HG03571 (cell line): Measurements from ENCODE around the gene ACTRT2.

Experiments used
- ATAC-seq: cut with Tn5 transposase; IDR thresholded peaks from one replicate; pipeline ENCODE4 v1.9.1; 2021; ENCODE audit not compliant: unreplicated experiment

The ACTRT2 gene

GRCh38 chr1:2983319-2983705 is 38.0 kb upstream of the ACTRT2 start:
- ATAC-seq: no peak

- ATAC-seq: no peak
These were observed 37.4 kb upstream of the ACTRT2 start for GRCh38 chr1:2983706-2984398.

- ATAC-seq: no peak
These were observed 36.7 kb upstream of the ACTRT2 start for GRCh38 chr1:2984399-2985061.

- ATAC-seq: no peak
These were observed 36.2 kb upstream of the ACTRT2 start for GRCh38 chr1:2985067-2985561.

- ATAC-seq: no peak
These were observed 35.3 kb upstream of the ACTRT2 start for GRCh38 chr1:2985694-2986548.

DNA sequence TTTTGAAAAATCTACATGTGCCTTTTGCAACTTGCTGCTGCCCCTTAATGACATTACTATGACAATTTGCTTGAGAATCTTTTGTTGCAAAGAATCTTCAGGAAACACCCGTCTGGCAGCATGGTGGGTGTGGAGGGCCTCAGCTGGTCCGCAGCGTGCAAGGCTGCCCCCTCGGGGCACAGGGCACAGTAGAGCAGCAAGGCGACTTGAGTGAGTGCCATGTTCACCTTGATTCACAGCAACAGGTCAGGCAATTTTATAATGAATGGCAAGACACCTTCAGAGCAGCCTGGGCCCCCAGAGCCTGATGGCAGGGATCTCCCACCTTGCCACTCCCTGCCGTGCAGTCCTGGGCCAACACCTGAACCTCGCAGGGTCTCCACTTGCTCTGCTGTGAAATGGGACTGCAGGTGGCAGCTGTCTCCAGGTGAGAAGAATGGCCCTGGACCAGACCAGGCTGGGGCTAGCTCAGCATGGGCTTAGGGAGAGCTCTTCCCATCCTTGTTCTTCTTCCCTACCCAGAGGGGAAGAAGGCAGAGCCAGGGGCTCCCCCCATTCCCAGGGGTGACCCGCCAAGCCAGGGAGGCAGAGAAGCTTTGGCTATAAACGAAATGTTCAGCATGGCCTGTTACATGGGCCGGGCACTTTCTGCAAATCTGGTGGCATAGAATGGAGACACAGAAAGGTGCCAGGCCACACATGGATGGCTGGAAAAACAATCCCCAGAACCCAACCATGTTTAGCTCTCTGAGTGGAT is 34.5 kb upstream of the ACTRT2 start:
- no peak for ATAC-seq

DNA sequence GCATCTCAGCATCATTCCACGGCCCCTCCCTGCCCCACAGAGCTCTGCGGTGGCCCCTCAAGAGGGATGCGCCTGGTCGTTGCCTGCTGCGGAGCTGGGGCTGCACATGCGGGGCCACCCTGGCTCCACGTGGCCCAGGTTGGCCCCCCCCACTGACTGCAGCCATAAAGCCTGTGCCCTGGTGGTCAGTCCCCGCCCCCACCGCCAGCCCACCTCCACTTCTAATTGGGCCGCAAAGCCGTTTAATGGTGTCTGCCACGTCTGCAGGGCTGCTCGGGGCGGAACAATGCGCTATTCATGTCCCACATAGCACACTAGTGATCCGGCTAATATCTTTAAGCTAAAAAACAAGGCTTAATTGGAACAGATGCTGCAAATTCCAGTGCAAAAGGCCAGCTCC is 33.5 kb upstream of the ACTRT2 start:
- ATAC-seq: no peak

- no peak for ATAC-seq
These were observed 33.0 kb upstream of the ACTRT2 start for GRCh38 chr1:2988256-2988655.

GRCh38 chr1:2989185-2989584 is 32.1 kb upstream of the ACTRT2 start:
- no peak for ATAC-seq

DNA sequence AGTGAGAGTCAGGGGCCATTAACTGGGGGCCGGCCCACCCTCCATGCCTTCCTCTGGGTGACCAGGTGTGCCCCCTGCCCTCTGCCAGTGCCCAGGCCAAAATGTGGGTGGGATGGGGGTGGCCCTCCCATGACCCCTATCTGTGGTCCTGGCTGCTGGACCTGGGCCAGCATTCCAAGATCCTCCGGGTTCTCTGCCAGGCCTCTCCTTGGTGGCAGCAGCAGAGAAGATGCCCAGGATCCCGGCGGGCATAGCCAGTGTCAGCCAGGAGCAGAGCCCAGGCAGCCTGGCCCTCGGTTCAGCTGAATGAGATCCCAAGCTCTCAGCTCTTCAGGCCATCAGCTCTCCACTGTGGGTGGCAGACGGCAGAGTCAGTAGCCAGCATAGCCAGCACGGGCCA is 31.3 kb upstream of the ACTRT2 start:
- no peak for ATAC-seq

- no peak for ATAC-seq
These were observed 30.7 kb upstream of the ACTRT2 start for GRCh38 chr1:2990376-2991115.

DNA sequence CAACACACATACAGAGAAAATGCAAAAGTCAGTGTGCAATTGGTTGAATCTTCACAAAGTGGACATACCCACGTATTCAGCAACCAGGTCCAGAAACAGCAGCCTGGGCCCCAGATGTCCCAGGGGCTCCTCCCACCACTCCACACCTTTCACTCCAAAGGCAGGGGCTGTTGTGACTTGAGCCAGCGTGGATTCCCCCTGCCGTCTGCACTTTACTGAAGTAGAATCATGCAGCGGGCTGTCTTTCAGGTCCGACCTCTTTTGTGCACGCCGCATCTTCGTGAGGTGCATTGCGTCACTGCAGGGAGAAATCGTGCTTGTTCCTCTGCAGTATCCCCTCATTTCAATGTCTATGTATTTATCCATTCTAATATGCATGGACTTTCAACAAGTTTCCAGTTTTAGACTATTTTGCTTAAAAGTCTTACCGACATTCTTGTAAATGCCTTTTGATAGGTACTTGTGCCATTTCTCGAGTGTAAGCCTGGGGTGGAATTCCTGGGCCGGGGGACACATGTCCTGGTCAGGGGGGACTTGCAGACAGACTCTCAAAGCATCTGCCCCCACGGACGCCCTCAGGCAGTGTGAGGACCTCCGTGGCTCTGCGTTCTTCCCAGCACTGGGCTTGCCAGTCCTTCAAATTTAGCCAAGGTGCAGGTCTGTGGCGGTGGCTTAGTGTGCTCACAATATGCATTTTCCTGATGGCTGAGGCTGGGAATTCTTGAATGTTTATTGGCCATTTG is 29.3 kb upstream of the ACTRT2 start:
- no peak for ATAC-seq

- no peak for ATAC-seq
These were observed 22.7 kb upstream of the ACTRT2 start for GRCh38 chr1:2998503-2999100.

DNA sequence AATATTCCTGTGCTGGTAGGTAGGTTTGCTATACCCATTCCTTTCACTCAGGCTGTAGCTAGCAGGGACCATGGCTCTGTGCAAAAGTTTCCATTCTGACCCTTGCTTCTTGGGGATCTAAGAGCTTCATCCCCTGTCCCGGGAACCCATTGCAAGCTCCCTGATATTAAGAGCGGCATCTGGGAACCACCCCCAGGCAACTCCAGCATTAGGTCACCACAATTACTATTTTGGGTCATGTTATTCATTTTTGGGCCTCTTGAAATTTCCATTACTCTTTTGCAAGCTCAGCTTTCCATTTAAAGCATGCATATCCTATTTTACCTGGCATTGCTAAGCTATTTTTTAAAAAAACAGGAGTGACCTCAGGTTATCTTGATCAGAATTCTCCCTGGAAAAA is 22.1 kb upstream of the ACTRT2 start:
- no peak for ATAC-seq

DNA sequence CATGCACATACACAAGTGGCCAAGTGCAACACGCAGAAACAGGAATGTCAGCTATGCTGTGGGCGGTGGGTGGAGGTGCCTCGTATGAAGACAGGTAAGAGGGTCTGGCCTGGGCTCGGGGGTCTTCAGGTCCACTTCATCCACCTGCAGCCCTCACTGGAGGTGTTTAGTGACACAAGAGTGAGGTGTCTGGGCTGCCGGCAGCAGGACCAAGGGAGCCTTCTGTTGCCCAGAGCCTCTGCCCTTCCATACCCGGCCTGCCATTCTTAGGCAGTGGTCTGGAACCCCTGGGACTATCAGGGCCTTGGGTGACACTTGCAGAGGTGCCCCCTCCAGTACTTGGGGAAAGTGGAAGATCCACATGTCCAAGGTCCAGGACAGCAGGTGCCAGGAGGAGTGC is 21.7 kb upstream of the ACTRT2 start:
- no peak for ATAC-seq

- ATAC-seq: no peak
These were observed 21.1 kb upstream of the ACTRT2 start for GRCh38 chr1:3000214-3000613.

DNA sequence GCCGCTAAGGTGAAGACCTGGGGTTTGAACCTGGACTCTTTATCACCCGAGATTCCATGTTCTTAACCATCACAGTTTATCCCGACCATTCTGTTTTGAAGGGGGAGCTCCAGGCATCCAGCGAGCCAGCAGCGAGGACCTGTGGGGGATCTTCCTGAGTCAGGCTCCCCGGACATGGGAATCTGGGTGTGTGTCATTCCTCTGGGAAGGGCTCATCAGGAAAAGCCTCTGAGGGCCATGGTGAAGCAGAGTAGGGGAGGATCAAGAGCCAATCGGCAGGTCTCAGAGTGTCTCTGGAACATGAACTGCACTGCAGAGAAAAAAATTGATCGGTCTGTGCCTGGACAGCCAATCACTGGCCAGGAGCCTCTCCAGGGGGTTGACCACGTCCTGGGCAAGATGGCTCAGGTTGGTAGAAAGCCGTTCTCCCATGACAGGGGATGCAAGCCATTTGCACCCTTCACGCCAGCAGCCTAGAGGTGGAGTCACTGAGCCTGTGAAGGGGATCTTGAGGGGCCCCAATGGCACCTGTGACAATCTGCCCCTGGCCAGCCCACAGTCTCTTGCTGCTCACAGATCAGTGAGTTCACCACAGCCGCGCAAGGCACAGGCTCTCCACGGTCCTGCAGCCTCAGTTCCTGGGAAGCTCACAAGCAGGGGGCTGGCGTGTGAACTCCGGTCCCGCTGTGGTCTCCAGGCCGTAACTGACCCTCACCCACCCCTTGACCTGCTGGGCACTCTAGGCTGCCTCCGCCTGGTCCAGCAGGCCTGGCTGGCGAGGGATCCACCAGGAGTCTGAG is 20.4 kb upstream of the ACTRT2 start:
- ATAC-seq: no peak
